Dermis blood vessel endothelial cell (primary cell): ENCODE data around the gene FSTL5. TPM values are rescaled to one million over a fixed set of nuclear protein-coding genes. Genes with fewer than 3 reads are reported as not detected.

ENCODE experiments used
- DNase-seq: peaks from one replicate; pipeline ENCODE4 v3.0.0; 2010
- total RNA-seq: library from RNA; depleted of rRNA; stranded (reverse); fragments of >200 nt; gene quantifications from 2 replicates; pipeline ENCODE4 v1.2.3, GENCODE V29; 2014

FSTL5 gene
- total RNA-seq, 1 donor from 2014 or later, result under 0.01 TPM

DNA sequence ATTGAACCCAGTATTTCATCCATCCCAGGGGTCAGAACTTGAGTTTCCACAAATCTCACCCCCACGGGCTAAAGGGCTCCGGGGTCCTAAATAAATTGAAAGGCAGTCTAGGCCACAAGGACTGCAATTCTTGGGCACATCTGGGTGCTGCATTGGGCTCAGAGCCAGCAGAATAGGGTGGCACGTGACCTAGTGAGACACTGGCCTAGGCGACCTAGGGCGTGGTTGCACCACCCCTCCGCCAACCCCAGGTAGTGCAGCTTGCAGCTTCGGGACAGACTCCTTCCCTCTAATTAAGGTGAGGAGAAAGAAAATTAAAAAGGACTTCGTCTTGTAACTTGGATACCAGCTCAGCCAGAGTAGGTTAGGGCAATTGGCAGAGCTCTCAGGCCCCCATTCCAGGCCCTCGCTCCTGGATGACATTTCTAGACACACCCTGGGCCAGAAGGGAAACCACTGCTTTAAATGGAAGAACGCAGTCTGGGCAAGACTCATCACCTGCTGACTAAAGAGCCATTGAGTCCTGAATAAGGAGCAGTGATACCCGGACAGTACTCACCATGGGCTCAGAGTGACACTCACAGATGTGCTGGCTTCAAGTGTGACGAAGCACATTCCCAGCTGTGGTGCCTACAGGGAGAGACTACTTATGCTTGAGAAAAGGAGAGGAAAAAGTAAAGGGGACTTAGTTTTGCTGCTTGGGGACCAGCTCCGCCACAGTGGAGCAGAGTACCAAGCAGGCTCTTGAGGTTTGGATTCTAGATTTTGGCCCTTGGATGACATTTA lies 735.4 kb downstream of the FSTL5 start:
- no peak for DNase-seq

- peak; percentile 79 for DNase-seq
These were observed 744.0 kb downstream of the FSTL5 start for GRCh38 chr4:161419822-161420221.

GRCh38 chr4:161411901-161412300 lies 751.9 kb downstream of the FSTL5 start:
- DNase-seq, result no peak

DNA sequence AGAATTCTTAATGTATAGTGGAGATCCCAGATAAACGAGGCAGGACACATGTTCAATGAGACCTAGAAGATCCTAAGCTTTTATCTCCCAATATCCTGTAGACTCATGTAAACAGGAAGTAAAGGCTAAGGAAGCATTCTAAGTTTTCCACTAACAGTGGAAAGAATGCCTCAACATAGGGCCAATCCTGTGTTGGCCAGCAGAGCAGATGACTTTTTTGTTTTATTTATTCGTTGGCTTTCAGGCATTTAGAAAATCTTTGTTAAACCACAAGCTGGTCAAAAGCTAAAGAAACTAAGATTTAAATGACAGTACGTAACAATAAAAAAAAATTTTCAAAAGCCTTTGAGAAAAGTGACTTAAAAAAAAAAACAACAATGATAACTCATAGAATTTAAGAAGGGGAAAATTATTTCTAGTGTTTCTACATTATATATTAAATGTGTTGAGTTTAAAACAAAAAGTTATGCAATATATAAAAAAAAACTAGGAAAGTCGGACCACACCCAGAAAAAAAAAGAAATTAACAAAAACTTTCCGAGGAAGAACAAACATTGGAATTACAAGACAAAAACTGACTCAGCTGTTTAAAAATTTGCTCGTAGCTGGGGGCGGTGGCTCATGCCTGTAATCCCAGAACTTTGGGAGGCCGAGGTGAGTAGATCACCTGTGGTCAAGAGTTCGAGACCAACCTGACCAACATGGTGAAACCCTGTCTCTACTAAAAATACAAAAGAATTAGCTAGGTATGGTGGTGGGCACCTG lies 759.3 kb downstream of the FSTL5 start:
- DNase-seq, result no peak

DNA sequence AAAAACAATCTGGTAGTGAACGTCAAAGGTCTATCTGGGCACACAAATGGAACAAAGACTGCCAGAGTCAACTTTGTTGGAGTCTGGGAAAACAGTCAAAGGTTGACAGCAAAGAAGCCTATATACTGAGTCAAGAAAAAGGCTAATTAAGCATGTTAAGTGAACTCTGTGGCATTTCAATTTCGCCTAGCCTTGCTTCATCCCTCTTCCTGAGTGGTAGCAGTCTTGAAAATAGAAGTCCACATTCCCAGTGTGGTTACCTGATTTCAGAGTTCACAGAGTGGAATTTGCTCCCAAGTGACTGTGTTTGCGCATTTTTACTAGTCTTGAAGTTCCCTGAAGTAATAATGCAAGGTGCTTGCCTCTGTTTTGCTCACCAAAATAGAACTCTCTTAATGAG lies 760.0 kb downstream of the FSTL5 start:
- no peak for DNase-seq

GRCh38 chr4:161393602-161394001 lies 770.2 kb downstream of the FSTL5 start:
- no peak for DNase-seq

- no peak for DNase-seq
These were observed 781.1 kb downstream of the FSTL5 start for GRCh38 chr4:161382655-161383054.

GRCh38 chr4:161376275-161376674 lies 787.5 kb downstream of the FSTL5 start:
- no peak for DNase-seq

- DNase-seq, result no peak
These were observed 799.1 kb downstream of the FSTL5 start for GRCh38 chr4:161364681-161365080.

DNA sequence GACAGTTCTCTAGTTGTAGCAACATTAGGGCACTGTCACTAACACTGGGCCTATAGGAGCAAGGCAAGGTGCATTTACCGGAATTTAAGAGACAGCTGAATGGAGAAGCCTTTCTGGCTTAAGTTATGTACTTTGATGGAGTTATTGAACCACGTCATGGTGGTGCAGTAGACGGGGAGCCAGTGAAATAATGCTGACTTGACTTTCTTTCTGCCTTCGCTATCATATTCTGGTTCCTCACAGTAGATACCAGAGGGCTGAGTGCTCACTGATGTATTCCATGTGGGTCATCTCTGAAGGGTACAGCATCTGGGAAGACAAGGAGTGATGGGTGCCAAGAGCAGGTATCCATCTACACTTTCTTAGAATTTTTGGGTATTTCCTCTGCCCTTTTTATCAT lies 802.8 kb downstream of the FSTL5 start:
- DNase-seq, result no peak

DNA sequence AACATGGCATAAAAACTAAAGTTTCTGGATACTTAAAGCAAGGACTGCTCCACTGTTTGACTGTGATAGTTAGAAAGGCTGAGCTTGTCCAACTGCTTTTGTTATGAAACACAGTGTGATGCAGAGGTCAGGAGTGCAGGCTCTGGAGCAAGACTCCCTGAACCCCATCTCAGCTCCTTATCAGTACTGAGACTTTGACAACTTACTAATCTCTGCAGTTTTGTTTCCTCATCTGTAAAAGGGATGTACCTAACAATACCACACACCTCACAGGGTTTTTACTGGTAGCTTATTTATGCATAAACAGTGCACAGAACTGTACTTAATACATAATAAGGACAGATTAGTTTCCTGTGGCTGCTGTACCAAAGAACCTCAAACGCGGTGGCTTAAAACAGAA lies 804.3 kb downstream of the FSTL5 start:
- no peak for DNase-seq

DNA sequence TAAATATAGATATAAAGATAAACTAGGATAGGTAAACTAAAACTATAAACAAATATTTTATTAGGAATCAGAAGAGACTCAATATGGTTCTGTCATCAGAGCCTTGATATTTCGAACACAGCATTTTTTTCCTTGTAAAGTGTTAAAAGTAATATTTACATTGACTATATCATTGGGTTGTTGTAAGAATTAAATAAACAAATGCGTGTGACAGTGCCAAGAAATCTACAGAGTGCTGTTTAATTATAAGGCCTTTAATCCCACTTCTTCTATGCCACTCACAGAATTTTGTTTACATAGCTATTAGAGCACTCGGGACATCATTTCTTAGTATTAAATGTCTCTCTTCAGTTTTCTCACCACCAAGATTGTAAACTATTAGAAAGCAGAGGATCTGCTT lies 807.4 kb downstream of the FSTL5 start:
- DNase-seq, result no peak

DNA sequence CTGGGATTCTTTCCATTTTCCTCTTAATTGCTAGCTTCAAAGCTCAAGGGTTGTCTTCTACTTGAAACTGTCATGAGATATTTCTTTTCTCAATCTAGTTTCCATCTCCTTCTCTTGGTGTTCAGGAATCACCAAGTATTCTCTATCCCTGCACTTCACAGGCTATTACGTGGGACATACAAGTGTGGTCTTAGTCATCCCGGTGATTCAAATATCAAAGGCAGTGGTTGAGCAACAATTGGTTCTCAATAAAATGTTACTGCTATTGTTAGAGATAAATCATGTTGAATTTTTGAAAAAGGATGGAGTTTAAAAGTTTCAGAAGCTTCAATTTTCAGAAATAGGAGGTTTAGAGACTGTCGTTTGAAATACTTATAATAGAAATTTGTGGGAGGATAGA lies 812.9 kb downstream of the FSTL5 start:
- DNase-seq, result no peak

DNA sequence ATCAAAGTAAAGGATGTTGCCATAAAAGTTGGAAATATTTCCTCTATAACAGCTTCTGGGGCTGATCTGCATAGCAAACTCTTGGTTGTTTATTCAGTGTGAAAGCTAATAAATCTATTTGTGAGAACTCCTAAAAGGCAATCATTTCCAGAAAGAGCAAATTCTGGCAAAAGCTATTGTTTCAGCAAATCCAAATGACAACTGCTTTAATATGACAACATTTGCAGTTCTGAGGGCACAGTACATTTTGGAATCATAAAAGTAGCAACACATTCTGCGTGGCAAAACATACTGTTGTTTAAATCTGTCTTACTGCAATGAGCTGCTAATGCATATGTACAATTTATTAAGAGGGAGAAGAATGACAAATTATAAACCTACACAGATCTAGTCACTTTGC lies 818.1 kb downstream of the FSTL5 start:
- DNase-seq, result no peak

DNA sequence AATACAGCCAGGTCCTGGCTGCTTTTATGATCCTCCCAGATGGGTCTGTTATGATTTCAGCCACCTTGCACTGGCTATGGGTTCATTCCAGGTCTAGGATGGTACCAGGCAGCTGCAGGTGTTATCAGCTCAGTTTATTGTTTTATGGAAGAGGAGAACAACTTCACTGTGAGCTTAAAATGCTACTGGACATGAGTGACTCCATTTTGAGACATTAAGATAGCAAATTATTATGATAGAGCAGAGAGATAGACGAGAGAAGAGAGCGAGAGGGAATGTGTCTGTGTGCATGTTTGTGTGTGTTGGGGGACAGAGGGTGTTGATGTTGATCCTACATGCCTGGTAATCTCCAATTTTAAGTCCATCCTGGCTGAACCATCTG lies 820.2 kb downstream of the FSTL5 start:
- no peak for DNase-seq

GRCh38 chr4:161342881-161343568 lies 820.8 kb downstream of the FSTL5 start:
- no peak for DNase-seq

GRCh38 chr4:161336621-161337020 lies 827.2 kb downstream of the FSTL5 start:
- DNase-seq, result no peak

DNA sequence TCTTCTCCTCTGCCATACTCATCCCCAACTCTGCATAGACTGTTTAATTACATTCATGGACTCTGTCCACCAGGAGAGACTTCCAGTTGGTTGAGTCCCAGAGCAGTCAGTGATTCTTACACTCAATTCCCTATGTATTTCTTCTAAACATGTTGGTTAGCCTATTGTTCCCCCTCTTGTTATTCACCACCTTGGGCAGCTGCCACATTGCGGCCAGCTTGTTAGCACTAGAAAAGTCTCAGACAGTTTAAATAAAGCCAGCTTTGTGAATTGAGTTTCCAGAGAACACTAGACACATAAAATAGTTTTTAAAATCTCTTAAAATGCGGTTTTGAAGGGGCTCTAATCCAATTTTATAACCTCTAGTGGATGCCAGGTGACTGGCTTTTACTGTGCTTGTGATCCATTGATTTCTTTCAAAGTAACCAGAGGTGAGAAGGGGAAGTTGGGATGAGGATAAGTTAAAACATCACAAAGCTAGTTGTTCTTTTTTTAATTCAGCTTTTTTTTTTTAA lies 827.7 kb downstream of the FSTL5 start:
- peak; percentile 2 for DNase-seq
